C4-2B (cell line): ENCODE results near the gene ZNF830.

Source experiments
- CTCF ChIP-seq: fragments of 450-650 bp; conservative IDR thresholded peaks from 2 replicates; pipeline ENCODE4 v1.5.1; 2017; ENCODE audit warnings: mild to moderate bottlenecking
- ZFX ChIP-seq: fragments of 450-650 bp; IDR thresholded peaks from 2 replicates; pipeline ENCODE4 v1.6.1; 2017

- TF ChIP-seq CTCF (no peak), ZFX (no peak)
Observed at GRCh38 chr17:35003778-35004177, 42.4 kb downstream of the ZNF830 start.
